ENCODE results near the gene KCTD3. TPM values are rescaled to one million over a fixed set of nuclear protein-coding genes. Genes with fewer than 3 reads are reported as not detected.

The KCTD3 gene
- total and polyA plus RNA-seq, 8 donors: 18.3 to 36.4 (median 24.8) TPM

DNA sequence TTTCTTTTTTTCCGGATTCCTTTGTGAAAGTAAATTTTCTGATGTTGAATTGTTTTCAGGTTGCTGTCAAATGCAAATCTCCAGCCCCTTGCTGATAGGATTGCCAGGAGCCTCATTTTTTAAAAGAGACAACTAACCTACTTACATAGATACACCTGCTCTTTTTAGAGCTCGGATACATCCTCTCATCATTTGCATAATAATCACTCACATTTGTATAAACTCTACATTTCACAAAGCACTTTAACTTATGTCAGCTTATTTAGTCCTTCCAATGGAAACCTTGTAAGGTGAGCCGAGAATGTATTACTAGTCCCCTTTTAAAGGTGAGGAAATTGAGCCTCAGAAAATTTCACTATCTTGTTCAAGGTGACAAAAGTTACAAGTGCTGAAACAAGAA is 84.8 kb downstream of the KCTD3 start:
- Histone ChIP-seq H3K4me3 (no peak overlapping the region), H3K36me3 (no peaks in the 10 kb centered on the region), H3K4me1 (no peaks in the 10 kb centered on the region), H3K9me3 (no peaks in the 10 kb centered on the region), H3K27ac (no peak overlapping the region), H3K27me3 (no peaks in the 10 kb centered on the region)
- ATAC-seq (no peak), DNase-seq (no peak), FAIRE-seq (no peak)
- TF ChIP-seq, protein P1, sequence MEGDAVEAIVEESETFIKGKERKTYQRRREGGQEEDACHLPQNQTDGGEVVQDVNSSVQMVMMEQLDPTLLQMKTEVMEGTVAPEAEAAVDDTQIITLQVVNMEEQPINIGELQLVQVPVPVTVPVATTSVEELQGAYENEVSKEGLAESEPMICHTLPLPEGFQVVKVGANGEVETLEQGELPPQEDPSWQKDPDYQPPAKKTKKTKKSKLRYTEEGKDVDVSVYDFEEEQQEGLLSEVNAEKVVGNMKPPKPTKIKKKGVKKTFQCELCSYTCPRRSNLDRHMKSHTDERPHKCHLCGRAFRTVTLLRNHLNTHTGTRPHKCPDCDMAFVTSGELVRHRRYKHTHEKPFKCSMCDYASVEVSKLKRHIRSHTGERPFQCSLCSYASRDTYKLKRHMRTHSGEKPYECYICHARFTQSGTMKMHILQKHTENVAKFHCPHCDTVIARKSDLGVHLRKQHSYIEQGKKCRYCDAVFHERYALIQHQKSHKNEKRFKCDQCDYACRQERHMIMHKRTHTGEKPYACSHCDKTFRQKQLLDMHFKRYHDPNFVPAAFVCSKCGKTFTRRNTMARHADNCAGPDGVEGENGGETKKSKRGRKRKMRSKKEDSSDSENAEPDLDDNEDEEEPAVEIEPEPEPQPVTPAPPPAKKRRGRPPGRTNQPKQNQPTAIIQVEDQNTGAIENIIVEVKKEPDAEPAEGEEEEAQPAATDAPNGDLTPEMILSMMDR (IDR thresholded peaks at IDR 0.05): no peak
- 54 to 59% methylated on average over 3 of the region's 3 CpGs for WGBS, 2 donors
- intact Hi-C loops (cut with DNase I): no loop called here

DNA sequence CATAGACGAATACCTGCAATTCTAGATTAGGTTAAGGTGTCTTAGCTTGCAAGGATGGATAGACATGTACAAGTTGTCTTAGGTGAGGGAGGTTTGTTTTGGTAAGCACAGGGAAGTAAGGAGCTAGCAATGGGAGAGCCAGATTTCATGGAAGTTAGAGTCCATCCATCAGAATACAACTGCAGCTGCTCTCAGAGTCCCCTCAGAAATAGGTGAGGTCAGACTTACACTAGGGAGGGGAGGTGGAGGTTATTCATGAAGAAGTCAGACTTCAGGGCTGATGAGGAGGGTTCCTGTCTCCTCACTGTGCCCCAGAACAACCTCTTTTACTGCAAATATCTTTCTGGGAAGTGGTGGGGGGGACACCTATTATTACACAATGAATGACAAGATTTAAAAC is 85.3 kb downstream of the KCTD3 start:
- DNase-seq: no peak
- no peaks in the 10 kb centered on the region for H3K27me3 ChIP-seq
- FAIRE-seq: no peak
- no peaks in the 10 kb centered on the region for H3K9me3 ChIP-seq
- no peak overlapping the region for H3K27ac ChIP-seq
- 57 to 69% methylated on average over 1 of the region's 1 CpG for WGBS, 2 donors
- H3K4me1 ChIP-seq: no peaks in the 10 kb centered on the region
- TF ChIP-seq, protein P1 (IDR thresholded peaks at IDR 0.05): no peak
- intact Hi-C loops (cut with DNase I): no loop called here
- ATAC-seq: no peak
- H3K36me3 ChIP-seq: no peaks in the 10 kb centered on the region
- no peak overlapping the region for H3K4me3 ChIP-seq

DNA sequence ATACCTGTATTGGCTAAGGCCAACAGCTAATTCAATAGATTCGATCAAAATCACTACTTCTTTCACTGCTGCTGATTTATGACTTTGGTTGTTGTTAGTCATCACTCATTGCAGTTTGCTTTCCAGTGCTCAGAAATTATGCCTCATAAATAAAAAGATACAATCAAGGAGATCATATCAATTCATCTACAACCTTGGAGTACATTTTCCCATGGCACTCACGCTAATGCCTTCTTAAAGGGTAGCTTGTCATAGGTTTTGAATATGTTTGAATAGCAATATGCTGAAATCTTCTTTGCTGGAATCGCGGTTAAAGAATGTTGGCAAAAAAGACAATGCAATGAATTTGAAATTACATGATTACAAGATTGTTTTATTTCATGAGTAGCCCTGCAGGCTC is 89.9 kb downstream of the KCTD3 start:
- H3K27ac ChIP-seq: no peak overlapping the region
- DNase-seq (no peak), ATAC-seq (no peak), FAIRE-seq (no peak)
- H3K36me3 ChIP-seq: no peaks in the 10 kb centered on the region
- no peaks in the 10 kb centered on the region for H3K9me3 ChIP-seq
- TF ChIP-seq, protein P1 (IDR thresholded peaks at IDR 0.05): no peak
- H3K4me3 ChIP-seq: no peak overlapping the region
- intact Hi-C loops (cut with DNase I): no loop called here
- peaks cover 0 to 6% (median 4%) of the 10 kb centered on the region in 3 donors for H3K4me1 ChIP-seq
- H3K27me3 ChIP-seq: no peaks in the 10 kb centered on the region
- 61 to 65% methylated on average over 4 of the region's 4 CpGs for WGBS, 2 donors

DNA sequence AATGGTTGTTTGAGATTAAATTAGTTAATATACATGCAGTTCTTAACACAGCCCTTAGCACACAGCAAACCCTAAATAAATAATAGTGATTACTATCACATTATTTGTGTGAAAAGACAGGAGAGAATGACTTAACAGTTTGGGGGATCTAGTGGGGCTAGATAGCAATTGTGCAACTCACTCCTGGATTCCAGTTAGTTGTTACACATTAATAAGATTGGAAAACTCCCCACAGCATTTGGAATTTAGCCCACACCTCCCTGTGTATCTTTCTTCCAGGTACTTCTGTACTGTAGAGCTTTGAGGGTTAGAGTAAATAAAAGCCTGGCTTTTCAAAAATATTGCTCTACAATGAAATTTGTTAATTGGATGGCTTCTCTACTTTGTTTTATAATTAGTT is 93.2 kb downstream of the KCTD3 start:
- no peaks in the 10 kb centered on the region for H3K36me3 ChIP-seq
- ATAC-seq (peak; percentile 55 to 97 (median 85)), DNase-seq (peak in 2 of 6 donors; percentile 16 to 58), FAIRE-seq (no peak)
- H3K4me3 ChIP-seq: no peak overlapping the region
- no peaks in the 10 kb centered on the region for H3K27me3 ChIP-seq
- intact Hi-C loops (cut with DNase I): no loop called here
- no peak overlapping the region for H3K27ac ChIP-seq
- no peaks in the 10 kb centered on the region for H3K9me3 ChIP-seq
- TF ChIP-seq, protein P1 (IDR thresholded peaks at IDR 0.05): no peak
- peaks cover 0 to 6% (median 4%) of the 10 kb centered on the region in 3 donors for H3K4me1 ChIP-seq

DNA sequence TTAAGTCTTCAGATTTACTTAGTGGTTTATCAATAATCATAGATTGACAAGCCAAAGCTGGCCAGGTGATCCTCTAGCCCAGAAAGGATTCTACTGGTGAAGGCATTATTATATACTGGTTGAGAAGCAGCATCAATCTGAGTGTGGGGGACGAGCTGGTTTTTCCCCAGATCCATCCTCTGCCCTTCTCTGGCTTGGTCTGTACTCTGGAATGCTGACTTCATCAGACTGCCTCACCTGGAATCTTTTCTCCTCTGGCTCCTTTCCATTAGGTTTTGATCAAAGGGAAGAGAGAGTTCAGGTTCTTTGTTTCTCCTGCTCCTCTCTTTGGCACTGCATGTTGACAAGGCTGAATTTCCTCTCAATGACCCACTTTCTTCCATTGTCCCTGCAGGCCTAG is 93.9 kb downstream of the KCTD3 start:
- 38 to 56% methylated on average over 1 of the region's 1 CpG for WGBS, 2 donors
- FAIRE-seq (no peak), ATAC-seq (peak in 3 of 4 donors; percentile 21 to 63 (median 57)), DNase-seq (no peak)
- Histone ChIP-seq H3K4me1 (peaks cover 0 to 6% (median 4%) of the 10 kb centered on the region in 3 donors), H3K27ac (no peak overlapping the region), H3K36me3 (no peaks in the 10 kb centered on the region), H3K9me3 (no peaks in the 10 kb centered on the region), H3K27me3 (no peaks in the 10 kb centered on the region), H3K4me3 (no peak overlapping the region)
- intact Hi-C loops (cut with DNase I): no loop called here
- TF ChIP-seq, protein P1 (IDR thresholded peaks at IDR 0.05): no peak
